GM12872 (cell line): ENCODE results near the gene SUCLG1.

Experiments
- TF ChIP-seq, protein P1 (sequence below): IDR thresholded peaks from 3 replicates; pipeline ENCODE4 v1.5.1; 2011; ENCODE audit warnings: low read depth, mild to moderate bottlenecking, low read length, moderate library complexity; ENCODE audit not compliant: insufficient read depth

SUCLG1 gene

DNA sequence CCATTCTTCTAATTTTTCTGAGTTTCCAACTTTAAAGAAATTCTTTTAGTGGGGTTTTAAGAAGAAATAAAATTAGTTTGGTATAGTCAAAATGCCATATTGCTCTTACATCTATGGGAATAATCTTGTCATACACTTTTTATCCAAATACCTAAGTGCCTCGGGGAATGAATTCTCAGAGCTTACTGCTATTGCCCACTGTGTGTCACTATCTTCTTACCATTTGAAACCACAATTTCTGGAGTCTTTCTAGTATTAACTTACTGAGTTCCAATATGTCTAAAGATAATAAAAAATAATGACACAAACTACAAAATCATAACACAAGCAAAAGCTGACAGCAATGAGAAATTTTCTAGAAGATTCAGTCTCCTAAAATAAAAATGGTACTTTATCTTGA, 33.5 kb upstream of the SUCLG1 start:
- TF ChIP-seq, protein P1, sequence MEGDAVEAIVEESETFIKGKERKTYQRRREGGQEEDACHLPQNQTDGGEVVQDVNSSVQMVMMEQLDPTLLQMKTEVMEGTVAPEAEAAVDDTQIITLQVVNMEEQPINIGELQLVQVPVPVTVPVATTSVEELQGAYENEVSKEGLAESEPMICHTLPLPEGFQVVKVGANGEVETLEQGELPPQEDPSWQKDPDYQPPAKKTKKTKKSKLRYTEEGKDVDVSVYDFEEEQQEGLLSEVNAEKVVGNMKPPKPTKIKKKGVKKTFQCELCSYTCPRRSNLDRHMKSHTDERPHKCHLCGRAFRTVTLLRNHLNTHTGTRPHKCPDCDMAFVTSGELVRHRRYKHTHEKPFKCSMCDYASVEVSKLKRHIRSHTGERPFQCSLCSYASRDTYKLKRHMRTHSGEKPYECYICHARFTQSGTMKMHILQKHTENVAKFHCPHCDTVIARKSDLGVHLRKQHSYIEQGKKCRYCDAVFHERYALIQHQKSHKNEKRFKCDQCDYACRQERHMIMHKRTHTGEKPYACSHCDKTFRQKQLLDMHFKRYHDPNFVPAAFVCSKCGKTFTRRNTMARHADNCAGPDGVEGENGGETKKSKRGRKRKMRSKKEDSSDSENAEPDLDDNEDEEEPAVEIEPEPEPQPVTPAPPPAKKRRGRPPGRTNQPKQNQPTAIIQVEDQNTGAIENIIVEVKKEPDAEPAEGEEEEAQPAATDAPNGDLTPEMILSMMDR: no peak

DNA sequence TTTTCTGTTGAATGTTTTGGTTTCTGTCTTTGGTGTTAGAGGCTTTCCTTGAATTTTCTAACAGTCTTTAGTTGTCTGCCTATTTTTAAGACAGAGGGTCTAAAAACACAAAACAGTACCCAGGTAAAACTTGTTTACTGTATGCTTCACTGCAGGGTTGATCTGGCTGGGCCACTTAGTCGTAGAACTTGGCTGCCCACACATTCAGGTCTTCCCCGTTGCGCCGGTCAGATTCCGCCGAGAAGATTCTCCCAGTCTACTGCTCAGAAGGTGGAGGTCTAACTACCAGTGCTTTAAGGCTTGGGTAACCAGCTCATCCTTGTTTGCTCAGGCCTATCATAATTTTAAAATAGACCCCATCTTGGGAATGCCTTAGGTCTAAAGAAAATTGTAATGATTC, 32.7 kb upstream of the SUCLG1 start:
- TF ChIP-seq, protein P1: no peak

DNA sequence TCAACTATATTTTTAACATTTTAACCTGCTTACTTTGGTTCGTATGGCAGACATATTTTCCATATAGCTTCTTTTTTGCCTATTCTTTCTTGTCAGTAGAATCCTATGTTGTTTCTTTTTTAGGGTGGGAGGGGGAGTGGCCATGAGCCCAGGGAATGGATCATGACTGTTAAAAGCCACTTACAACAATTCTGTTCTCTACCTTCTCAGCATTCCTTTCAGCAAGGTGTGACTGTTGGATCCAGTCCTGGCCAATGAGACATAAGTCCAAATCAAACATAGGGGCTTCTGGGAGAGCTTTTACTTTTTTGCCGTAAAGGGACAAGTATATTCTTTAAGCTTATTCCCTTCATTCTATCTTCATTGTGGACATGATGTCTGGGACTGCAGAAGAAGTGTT, 32.2 kb upstream of the SUCLG1 start:
- TF ChIP-seq, protein P1: no peak

GRCh38 chr2:84487298-84487996, 28.4 kb upstream of the SUCLG1 start:
- TF ChIP-seq, protein P1: no peak

GRCh38 chr2:84486441-84487115, 27.5 kb upstream of the SUCLG1 start:
- TF ChIP-seq, protein P1: no peak

- TF ChIP-seq, protein P1: no peak
Observed at GRCh38 chr2:84483320-84483719, 24.2 kb upstream of the SUCLG1 start.

DNA sequence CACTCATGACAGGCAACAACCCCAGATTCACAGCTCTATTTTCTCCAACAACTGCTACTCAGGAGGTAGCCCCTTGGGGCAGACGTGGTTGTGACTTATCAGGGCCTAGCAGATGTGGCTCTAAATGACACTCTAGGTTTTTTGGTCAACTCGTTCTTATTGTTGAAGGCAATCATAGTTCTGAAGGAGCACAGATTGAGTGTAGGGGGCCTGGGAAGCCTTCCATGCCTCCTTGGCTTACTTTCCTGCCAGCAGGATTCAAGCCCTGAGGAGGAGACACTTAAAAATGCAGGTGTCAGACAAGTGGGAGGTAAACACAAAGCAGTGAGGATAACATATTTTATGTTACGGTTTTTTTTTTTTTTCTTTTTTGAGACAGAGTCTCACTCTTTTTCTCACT, 23.5 kb upstream of the SUCLG1 start:
- TF ChIP-seq, protein P1: no peak
